CD4-positive, CD25-positive, alpha-beta regulatory T cell (primary cell): Measurements from ENCODE around the gene S100A10. TPM values are rescaled to one million over a fixed set of nuclear protein-coding genes. Genes with fewer than 3 reads are reported as not detected.

Source experiments
- ATAC-seq, 2 donors: fragments of 150-1000 bp; cut with Tn5 transposase; one replicate each; pipeline ENCODE4 v1.10.0; 2021; ENCODE audit warnings: low read depth in 2 of 2, moderate number of reproducible peaks in 2 of 2, moderate library complexity in 1 of 2
- DNase-seq, 3 donors: peaks; one replicate each; pipeline versions ENCODE4 v3.0.0 to v3.0.0-alpha.2; 2012 to 2022; ENCODE audit warnings: mixed read lengths in 1 of 3
- H3K27ac ChIP-seq: one replicate; pipeline ENCODE4 v1.7.0; 2013; ENCODE audit warnings: mild to moderate bottlenecking, low read length; ENCODE audit not compliant: insufficient read depth, poor library complexity, severe bottlenecking
- H3K27me3 ChIP-seq: one replicate; pipeline ENCODE4 v1.7.0; 2013; ENCODE audit warnings: low read length; ENCODE audit not compliant: control insufficient read depth, insufficient read depth
- H3K36me3 ChIP-seq: one replicate; pipeline ENCODE4 v1.7.0; 2013; ENCODE audit warnings: mild to moderate bottlenecking, low read length, moderate library complexity; ENCODE audit not compliant: control insufficient read depth, insufficient read depth
- H3K4me1 ChIP-seq: 2 replicates; pipeline ENCODE4 v1.7.0; 2013; ENCODE audit warnings: mild to moderate bottlenecking, low read length; ENCODE audit not compliant: insufficient read depth, control insufficient read depth, poor library complexity, severe bottlenecking
- H3K4me3 ChIP-seq: one replicate; pipeline ENCODE4 v1.7.0; 2013; ENCODE audit warnings: low read depth, mild to moderate bottlenecking, low read length, moderate library complexity
- H3K9me3 ChIP-seq, 2 experiments: 1 replicate in 1 of 2; 2 replicates in 1 of 2; pipeline ENCODE4 v1.7.0; 2013; ENCODE audit warnings: low read length in 2 of 2, mild to moderate bottlenecking in 1 of 2, moderate library complexity in 1 of 2; ENCODE audit not compliant: control insufficient read depth in 2 of 2
- H3K27ac Mint-ChIP-seq, 3 donors: one replicate each; pipeline ENCODE4 v1.8.0; 2020 to 2022; ENCODE audit warnings: mild to moderate bottlenecking in 3 of 3, mixed read lengths in 3 of 3, moderate library complexity in 2 of 3
- H3K27me3 Mint-ChIP-seq: one replicate; pipeline ENCODE4 v1.8.0; 2022; ENCODE audit warnings: mild to moderate bottlenecking, mixed read lengths
- H3K36me3 Mint-ChIP-seq: one replicate; pipeline ENCODE4 v1.8.0; 2020; ENCODE audit warnings: mixed read lengths
- H3K4me1 Mint-ChIP-seq, 4 donors: one replicate each; pipeline ENCODE4 v1.8.0; 2020 to 2022; ENCODE audit warnings: mixed read lengths in 4 of 4, mild to moderate bottlenecking in 1 of 4
- H3K4me3 Mint-ChIP-seq, 4 donors: one replicate each; pipeline ENCODE4 v1.8.0; 2020 to 2022; ENCODE audit warnings: mild to moderate bottlenecking in 4 of 4, mixed read lengths in 4 of 4, moderate library complexity in 3 of 4
- H3K9me3 Mint-ChIP-seq, 7 donors: one replicate each; pipeline ENCODE4 v1.8.0; 2020 to 2022; ENCODE audit warnings: mixed read lengths in 7 of 7, mild to moderate bottlenecking in 3 of 7, moderate library complexity in 2 of 7
- polyA plus RNA-seq, 4 donors: library from polyadenylated mRNA; unstranded; fragments of 300-500 nt; fragmentation: Illumina TruSeq; gene quantifications; one replicate each; pipeline ENCODE4 v1.2.3, GENCODE V29; 2021
- total RNA-seq: library from RNA; stranded (reverse); gene quantifications from one replicate; pipeline ENCODE4 v1.2.3, GENCODE V29; 2022

Gene S100A10
- total and polyA plus RNA-seq, 5 donors from 2014 or later: 405 to 1,844 (median 1,264) TPM

- H3K27me3 Mint-ChIP-seq: no peaks in the 10 kb centered on the region
Measured at GRCh38 chr1:151953409-151954094, 40.1 kb downstream of the S100A10 start.

GRCh38 chr1:151952811-151953210, 40.8 kb downstream of the S100A10 start:
- no peak overlapping the region for H3K27ac ChIP-seq
- no peaks in the 10 kb centered on the region for H3K9me3 ChIP-seq
- Mint-ChIP-seq H3K36me3 (no peaks in the 10 kb centered on the region), H3K9me3 (no peaks in the 10 kb centered on the region), H3K4me1 (no peaks in the 10 kb centered on the region), H3K27me3 (no peaks in the 10 kb centered on the region), H3K27ac (no peak overlapping the region), H3K4me3 (no peak overlapping the region)
- H3K36me3 ChIP-seq: no peaks in the 10 kb centered on the region
- H3K4me1 ChIP-seq: no peaks in the 10 kb centered on the region
- H3K4me3 ChIP-seq: no peak overlapping the region
- no peaks in the 10 kb centered on the region for H3K27me3 ChIP-seq
- ATAC-seq (no peak), DNase-seq (no peak)

More at GRCh38 chr1:151953409-151954094, 40.1 kb downstream of the S100A10 start:
- H3K4me1 Mint-ChIP-seq: no peaks in the 10 kb centered on the region
- no peaks in the 10 kb centered on the region for H3K4me1 ChIP-seq
- H3K27ac Mint-ChIP-seq: no peak overlapping the region
- H3K36me3 Mint-ChIP-seq: no peaks in the 10 kb centered on the region
- H3K4me3 Mint-ChIP-seq: no peak overlapping the region
- no peak for ATAC-seq
- no peaks in the 10 kb centered on the region for H3K9me3 ChIP-seq
- no peak for DNase-seq
- no peak overlapping the region for H3K27ac ChIP-seq
- no peaks in the 10 kb centered on the region for H3K27me3 ChIP-seq
- H3K36me3 ChIP-seq: no peaks in the 10 kb centered on the region
- no peak overlapping the region for H3K4me3 ChIP-seq
- H3K9me3 Mint-ChIP-seq: no peaks in the 10 kb centered on the region

- H3K36me3 ChIP-seq: no peaks in the 10 kb centered on the region
- peaks cover 14 to 26% (median 24%) of the 10 kb centered on the region in 4 donors for H3K4me1 Mint-ChIP-seq
- ATAC-seq (no peak), DNase-seq (no peak)
- no peaks in the 10 kb centered on the region for H3K27me3 ChIP-seq
- H3K27ac ChIP-seq: no peak overlapping the region
- no peaks in the 10 kb centered on the region for H3K9me3 Mint-ChIP-seq
- no peak overlapping the region for H3K4me3 Mint-ChIP-seq
- no peaks in the 10 kb centered on the region for H3K9me3 ChIP-seq
- H3K4me3 ChIP-seq: no peak overlapping the region
- H3K27ac Mint-ChIP-seq: peak overlapping the region in 1 of 3 donors; percentile 5
- H3K27me3 Mint-ChIP-seq: no peaks in the 10 kb centered on the region
- H3K4me1 ChIP-seq: peaks cover 24% of the 10 kb centered on the region
- H3K36me3 Mint-ChIP-seq: no peaks in the 10 kb centered on the region
Measured at GRCh38 chr1:151949371-151950193, 44.1 kb downstream of the S100A10 start.

DNA sequence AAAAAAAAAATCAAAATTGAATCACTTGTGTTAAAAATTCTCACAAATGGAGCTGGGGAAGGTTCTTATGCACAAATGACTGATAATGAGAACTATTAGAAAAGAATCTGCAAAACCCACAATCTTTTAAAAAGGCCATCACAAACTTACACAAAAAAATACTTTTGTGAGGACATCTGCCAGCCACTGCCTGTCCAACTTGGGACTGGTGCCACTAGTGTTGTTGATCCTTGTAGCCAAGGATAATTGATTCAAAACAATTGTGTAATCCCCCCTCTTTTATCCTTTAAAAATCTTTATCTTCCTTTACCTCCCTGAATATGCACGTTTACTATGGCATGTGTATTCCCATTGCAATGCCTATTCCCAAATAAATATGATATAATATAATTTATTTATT, 45.2 kb downstream of the S100A10 start:
- no peaks in the 10 kb centered on the region for H3K9me3 Mint-ChIP-seq
- no peak for ATAC-seq

DNA sequence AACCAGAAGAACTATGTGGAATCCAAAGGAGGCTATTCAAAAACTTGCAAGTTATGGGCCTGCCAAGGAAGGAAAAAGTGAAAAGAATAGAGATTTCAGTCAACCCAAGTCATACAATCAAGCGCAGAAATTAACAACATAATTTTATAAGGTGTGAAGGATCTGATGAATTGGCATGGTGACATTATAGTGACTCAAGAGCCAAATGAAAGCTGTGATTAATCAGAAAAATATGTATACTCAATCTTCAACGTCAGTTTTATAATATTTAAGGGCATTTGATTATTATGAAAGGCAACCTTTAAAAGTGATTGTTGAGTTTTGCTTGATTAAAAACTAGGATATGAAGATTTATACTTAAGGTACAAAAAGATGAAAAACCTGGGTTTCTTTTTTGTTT, 46.5 kb downstream of the S100A10 start:
- Histone ChIP-seq H3K4me1 (peaks cover 31% of the 10 kb centered on the region), H3K27me3 (no peaks in the 10 kb centered on the region), H3K27ac (peak overlapping the region; percentile 95), H3K9me3 (no peaks in the 10 kb centered on the region), H3K36me3 (no peaks in the 10 kb centered on the region), H3K4me3 (no peak overlapping the region)
- H3K4me3 Mint-ChIP-seq: no peak overlapping the region
- DNase-seq (no peak), ATAC-seq (no peak)
- no peaks in the 10 kb centered on the region for H3K36me3 Mint-ChIP-seq
- H3K27ac Mint-ChIP-seq: peak overlapping the region; percentile 82 to 96 (median 92)
- H3K27me3 Mint-ChIP-seq: no peaks in the 10 kb centered on the region
- peaks cover 14 to 39% (median 37%) of the 10 kb centered on the region in 4 donors for H3K4me1 Mint-ChIP-seq
- no peaks in the 10 kb centered on the region for H3K9me3 Mint-ChIP-seq

More for the DNA sequence above, 45.2 kb downstream of the S100A10 start:
- H3K4me1 Mint-ChIP-seq: peaks cover 14 to 34% (median 31%) of the 10 kb centered on the region in 4 donors
- no peak overlapping the region for H3K27ac ChIP-seq
- no peaks in the 10 kb centered on the region for H3K27me3 ChIP-seq
- H3K4me1 ChIP-seq: peaks cover 31% of the 10 kb centered on the region
- H3K36me3 ChIP-seq: no peaks in the 10 kb centered on the region
- no peak for DNase-seq
- H3K27me3 Mint-ChIP-seq: no peaks in the 10 kb centered on the region
- H3K27ac Mint-ChIP-seq: no peak overlapping the region
- no peak overlapping the region for H3K4me3 Mint-ChIP-seq
- no peaks in the 10 kb centered on the region for H3K36me3 Mint-ChIP-seq
- H3K9me3 ChIP-seq: no peaks in the 10 kb centered on the region
- H3K4me3 ChIP-seq: no peak overlapping the region

DNA sequence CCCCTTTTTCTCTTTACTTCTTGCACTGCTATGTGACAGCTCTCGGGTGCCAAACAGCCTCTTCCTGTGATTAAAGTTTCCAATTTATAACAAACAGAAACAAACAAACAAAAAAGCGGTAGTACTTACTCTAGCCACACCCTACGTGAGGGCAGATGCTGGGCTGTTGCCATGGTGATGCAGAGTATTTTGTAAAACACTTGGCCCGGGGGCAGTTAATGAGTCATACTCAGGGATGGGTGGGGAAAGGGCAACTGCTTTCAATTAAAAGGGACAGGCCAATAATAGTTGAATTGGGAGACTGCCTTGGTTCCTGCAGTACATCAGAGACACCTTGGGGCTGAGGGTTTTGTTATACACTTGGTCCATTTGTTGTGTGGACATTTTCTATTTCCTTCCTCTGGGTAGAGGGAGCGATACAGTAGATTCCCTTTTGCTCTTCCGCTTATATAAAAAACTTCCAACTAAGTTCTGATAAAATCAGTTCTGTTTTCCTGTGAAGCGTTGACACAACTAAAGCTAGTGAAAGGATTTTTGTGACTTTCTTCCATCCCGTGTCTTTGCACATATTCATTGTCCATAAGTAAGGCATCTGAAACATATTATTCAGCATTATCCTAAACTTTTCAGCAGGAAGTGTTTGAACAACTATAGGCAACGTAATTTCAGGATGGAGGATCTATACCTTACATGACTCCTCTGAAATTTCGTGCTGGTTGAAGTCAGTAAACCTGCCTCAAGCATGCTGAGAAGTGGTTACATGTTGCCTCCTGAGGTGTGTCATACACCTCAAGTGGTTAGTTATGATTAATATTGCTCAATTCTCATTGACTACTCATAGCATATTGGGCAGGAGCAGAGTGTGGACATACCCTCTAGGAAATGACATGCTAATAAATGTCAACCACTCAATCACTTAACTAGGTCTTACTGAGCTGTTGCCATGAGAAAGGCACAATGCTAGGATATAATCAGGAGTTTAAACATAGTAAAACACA, 47.6 kb downstream of the S100A10 start:
- H3K9me3 ChIP-seq: no peaks in the 10 kb centered on the region
- peak overlapping the region; percentile 81 for H3K4me3 ChIP-seq
- DNase-seq (peak; percentile 85 to 92 (median 87)), ATAC-seq (peak; percentile 79 to 81)
- H3K4me3 Mint-ChIP-seq: peak overlapping the region; percentile 60 to 80 (median 67)
- H3K27ac Mint-ChIP-seq: peak overlapping the region; percentile 82 to 96 (median 92)
- no peaks in the 10 kb centered on the region for H3K27me3 ChIP-seq
- no peaks in the 10 kb centered on the region for H3K36me3 ChIP-seq
- H3K27me3 Mint-ChIP-seq: no peaks in the 10 kb centered on the region
- peaks cover 31% of the 10 kb centered on the region for H3K4me1 ChIP-seq
- H3K4me1 Mint-ChIP-seq: peaks cover 14 to 43% (median 43%) of the 10 kb centered on the region in 4 donors
- H3K36me3 Mint-ChIP-seq: no peaks in the 10 kb centered on the region
- H3K9me3 Mint-ChIP-seq: no peaks in the 10 kb centered on the region
- H3K27ac ChIP-seq: peak overlapping the region; percentile 95

- ATAC-seq: no peak
Measured at GRCh38 chr1:151944857-151945575, 48.6 kb downstream of the S100A10 start.

More at GRCh38 chr1:151944857-151945575, 48.6 kb downstream of the S100A10 start:
- Mint-ChIP-seq H3K4me3 (peak overlapping the region; percentile 60 to 80 (median 67)), H3K27me3 (no peaks in the 10 kb centered on the region), H3K36me3 (no peaks in the 10 kb centered on the region), H3K27ac (peak overlapping the region; percentile 82 to 96 (median 92)), H3K4me1 (peaks cover 14 to 48% (median 44%) of the 10 kb centered on the region in 4 donors), H3K9me3 (no peaks in the 10 kb centered on the region)
- peak overlapping the region; percentile 81 for H3K4me3 ChIP-seq
- H3K36me3 ChIP-seq: no peaks in the 10 kb centered on the region
- peaks cover 31% of the 10 kb centered on the region for H3K4me1 ChIP-seq
- no peaks in the 10 kb centered on the region for H3K9me3 ChIP-seq
- peak overlapping the region; percentile 95 for H3K27ac ChIP-seq
- H3K27me3 ChIP-seq: no peaks in the 10 kb centered on the region
- DNase-seq: no peak
